WTC11 (cell line): ENCODE results near the gene SQOR. TPM values are rescaled to one million over a fixed set of nuclear protein-coding genes. Genes with fewer than 3 reads are reported as not detected.

Source experiments
- ATAC-seq: fragments of 200-7000 bp; cut with Tn5 transposase; 2 replicates; pipeline ENCODE4 v1.10.0; 2021; ENCODE audit warnings: mild to moderate bottlenecking, moderate library complexity
- CTCF ChIA-PET: fragments of 300-600 bp; sonication (Branson Sonifier 250); formaldehyde crosslinking; loops from one replicate; lab custom pipeline; 2021; ENCODE audit warnings: antibody characterized with exemption; lab: Charles Lee
- POLR2A ChIA-PET: fragments of 350-600 bp; sonication (Branson Sonifier 250); formaldehyde crosslinking; loops from one replicate; lab custom pipeline; 2021; ENCODE audit warnings: antibody characterized with exemption; lab: Charles Lee
- DNase-seq: peaks from one replicate; pipeline ENCODE4 v3.0.0; 2021; ENCODE audit warnings: low spot score
- H3K27ac Mint-ChIP-seq: 2 replicates; pipeline ENCODE4 v1.8.0; 2021; ENCODE audit warnings: mixed read lengths
- H3K27me3 Mint-ChIP-seq: 2 replicates; pipeline ENCODE4 v1.8.0; 2021; ENCODE audit warnings: low read depth, mild to moderate bottlenecking, moderate library complexity, mixed read lengths
- H3K36me3 Mint-ChIP-seq: 2 replicates; pipeline ENCODE4 v1.8.0; 2021; ENCODE audit warnings: mixed read lengths
- H3K4me1 Mint-ChIP-seq: 2 replicates; pipeline ENCODE4 v1.8.0; 2022; ENCODE audit warnings: mixed read lengths
- H3K4me3 Mint-ChIP-seq: 2 replicates; pipeline ENCODE4 v1.8.0; 2021; ENCODE audit warnings: mild to moderate bottlenecking, moderate library complexity, mixed read lengths
- H3K9me3 Mint-ChIP-seq: 2 replicates; pipeline ENCODE4 v1.8.0; 2021; ENCODE audit warnings: mixed read lengths
- ATF1 ChIP-seq: sonication (generic); formaldehyde crosslinking; IDR thresholded peaks from 2 replicates; pipeline ENCODE4 v1.8.1; 2023; ENCODE audit warnings: mild to moderate bottlenecking, moderate library complexity, missing genetic modification reagents
- ATF3 ChIP-seq: sonication (generic); formaldehyde crosslinking; conservative IDR thresholded peaks from 2 replicates; pipeline ENCODE4 v1.8.1; 2022; ENCODE audit warnings: mild to moderate bottlenecking, missing genetic modification reagents
- ATF6 ChIP-seq: sonication (generic); formaldehyde crosslinking; IDR thresholded peaks from 2 replicates; pipeline ENCODE4 v1.8.1; 2023; ENCODE audit warnings: mild to moderate bottlenecking, missing genetic modification reagents
- CDX4 ChIP-seq: fragments of 250-450 bp; sonication (Bioruptor Pico); IDR thresholded peaks from 2 replicates; pipeline ENCODE4 v1.9.0; 2021; ENCODE audit warnings: moderate library complexity, mild to moderate bottlenecking, inconsistent platforms, borderline replicate concordance
- E2F5 ChIP-seq: sonication (generic); formaldehyde crosslinking; IDR thresholded peaks from 2 replicates; pipeline ENCODE4 v1.8.1; 2022; ENCODE audit warnings: mild to moderate bottlenecking, moderate library complexity, missing genetic modification reagents
- ELF4 ChIP-seq: sonication (generic); formaldehyde crosslinking; IDR thresholded peaks from 2 replicates; pipeline ENCODE4 v1.8.1; 2022; ENCODE audit warnings: low read depth, mild to moderate bottlenecking, moderate library complexity, missing genetic modification reagents
- EMX1 ChIP-seq: fragments of 250-450 bp; sonication (Bioruptor Pico); IDR thresholded peaks from 2 replicates; pipeline ENCODE4 v1.8.0; 2021; ENCODE audit warnings: mild to moderate bottlenecking
- ERG ChIP-seq: fragments of 250-450 bp; sonication (Bioruptor Pico); IDR thresholded peaks from 2 replicates; pipeline ENCODE4 v1.8.0; 2021; ENCODE audit warnings: mild to moderate bottlenecking
- JUN ChIP-seq: sonication (generic); formaldehyde crosslinking; IDR thresholded peaks from 2 replicates; pipeline ENCODE4 v1.8.0; 2023; ENCODE audit warnings: mild to moderate bottlenecking, missing genetic modification reagents
- NFE2L1 ChIP-seq: sonication (generic); formaldehyde crosslinking; IDR thresholded peaks from 2 replicates; pipeline ENCODE4 v1.8.1; 2023; ENCODE audit warnings: missing genetic modification reagents
- OVOL2 ChIP-seq: fragments of 250-450 bp; sonication (Bioruptor Pico); IDR thresholded peaks from 2 replicates; pipeline ENCODE4 v1.9.0; 2021; ENCODE audit warnings: mild to moderate bottlenecking, borderline replicate concordance
- SMAD3 ChIP-seq: sonication (generic); formaldehyde crosslinking; IDR thresholded peaks from 2 replicates; pipeline ENCODE4 v1.8.0; 2022; ENCODE audit warnings: missing genetic modification reagents, mild to moderate bottlenecking, borderline replicate concordance
- SMAD4 ChIP-seq: sonication (generic); formaldehyde crosslinking; IDR thresholded peaks from 2 replicates; pipeline ENCODE4 v1.8.0; 2022; ENCODE audit warnings: mild to moderate bottlenecking, missing genetic modification reagents
- SP1 ChIP-seq: sonication (generic); formaldehyde crosslinking; conservative IDR thresholded peaks from 2 replicates; pipeline ENCODE4 v1.8.1; 2022; ENCODE audit warnings: missing genetic modification reagents
- TCF7 ChIP-seq: sonication (generic); formaldehyde crosslinking; IDR thresholded peaks from 2 replicates; pipeline ENCODE4 v1.8.0; 2022; ENCODE audit warnings: mild to moderate bottlenecking, low read depth, missing genetic modification reagents, moderate library complexity
- ZNF263 ChIP-seq: sonication (generic); formaldehyde crosslinking; IDR thresholded peaks from 2 replicates; pipeline ENCODE4 v1.8.1; 2022; ENCODE audit warnings: low read depth, mild to moderate bottlenecking, moderate library complexity, missing genetic modification reagents
- ZNF317 ChIP-seq: sonication (generic); formaldehyde crosslinking; IDR thresholded peaks from 2 replicates; pipeline ENCODE4 v1.8.1; 2023; ENCODE audit warnings: low read depth, mild to moderate bottlenecking, moderate library complexity, missing genetic modification reagents, borderline replicate concordance
- ZNF416 ChIP-seq: fragments of 250-450 bp; sonication (Bioruptor Pico); IDR thresholded peaks from 2 replicates; pipeline ENCODE4 v1.9.0; 2021; ENCODE audit warnings: mild to moderate bottlenecking, inconsistent platforms
- ZNF423 ChIP-seq: fragments of 250-450 bp; sonication (Bioruptor Pico); IDR thresholded peaks from 2 replicates; pipeline ENCODE4 v2.1.2; 2022; ENCODE audit warnings: mild to moderate bottlenecking, moderate library complexity
- total RNA-seq: library from RNA; stranded (reverse); gene quantifications from 3 replicates; pipeline ENCODE4 v1.2.3, GENCODE V29; 2021
- TF ChIP-seq, protein P1 (sequence below): sonication (generic); formaldehyde crosslinking; IDR thresholded peaks from 2 replicates; pipeline ENCODE4 v1.8.1; 2022; ENCODE audit warnings: low read depth, missing genetic modification reagents, borderline replicate concordance
- TF ChIP-seq, protein P2 (sequence below): sonication (generic); formaldehyde crosslinking; IDR thresholded peaks from 2 replicates; pipeline ENCODE4 v1.8.0; 2023; ENCODE audit warnings: missing genetic modification reagents, mild to moderate bottlenecking, borderline replicate concordance
- TF ChIP-seq, protein P3 (sequence below): sonication (generic); formaldehyde crosslinking; IDR thresholded peaks from 2 replicates; pipeline ENCODE4 v1.8.1; 2023; ENCODE audit warnings: mild to moderate bottlenecking, missing genetic modification reagents, moderate library complexity

The SQOR gene
- total RNA-seq, 1 experiment from 2014 or later = 0.72 TPM

DNA sequence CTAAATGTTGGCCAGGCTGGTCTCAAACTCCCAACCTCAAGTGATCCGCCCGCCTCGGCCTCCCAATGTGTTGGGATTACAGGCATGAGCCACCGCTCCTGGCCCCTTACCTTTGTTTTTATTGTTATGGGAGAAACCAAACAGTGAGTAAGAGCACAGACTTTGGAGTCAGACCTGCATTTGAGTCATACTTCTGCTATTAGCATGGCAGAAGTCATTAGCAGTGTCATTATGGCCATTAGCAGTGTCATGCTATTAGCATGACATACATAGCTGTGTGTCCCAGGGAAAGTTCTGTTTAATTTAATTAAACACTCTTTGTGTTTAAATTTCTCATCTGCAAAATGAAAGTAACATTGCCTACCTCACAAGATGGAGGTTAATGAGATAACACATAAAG is 54.8 kb downstream of the SQOR start (continued):
- TF ChIP-seq SP1 (CRISPR knock-in tag) (no peak), CDX4 (CRISPR knock-in tag) (no peak), ERG (CRISPR knock-in tag) (no peak), ATF1 (no peak), NFE2L1 (CRISPR knock-in tag) (no peak), SMAD3 (CRISPR knock-in tag) (no peak), SMAD4 (CRISPR knock-in tag) (no peak), ZNF423 (CRISPR knock-in tag) (no peak), TCF7 (CRISPR knock-in tag) (no peak), ZNF416 (CRISPR knock-in tag) (no peak)
- TF ChIP-seq, protein P1, sequence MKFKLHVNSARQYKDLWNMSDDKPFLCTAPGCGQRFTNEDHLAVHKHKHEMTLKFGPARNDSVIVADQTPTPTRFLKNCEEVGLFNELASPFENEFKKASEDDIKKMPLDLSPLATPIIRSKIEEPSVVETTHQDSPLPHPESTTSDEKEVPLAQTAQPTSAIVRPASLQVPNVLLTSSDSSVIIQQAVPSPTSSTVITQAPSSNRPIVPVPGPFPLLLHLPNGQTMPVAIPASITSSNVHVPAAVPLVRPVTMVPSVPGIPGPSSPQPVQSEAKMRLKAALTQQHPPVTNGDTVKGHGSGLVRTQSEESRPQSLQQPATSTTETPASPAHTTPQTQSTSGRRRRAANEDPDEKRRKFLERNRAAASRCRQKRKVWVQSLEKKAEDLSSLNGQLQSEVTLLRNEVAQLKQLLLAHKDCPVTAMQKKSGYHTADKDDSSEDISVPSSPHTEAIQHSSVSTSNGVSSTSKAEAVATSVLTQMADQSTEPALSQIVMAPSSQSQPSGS (CRISPR knock-in tag) = no peak
- TF ChIP-seq, protein P2, sequence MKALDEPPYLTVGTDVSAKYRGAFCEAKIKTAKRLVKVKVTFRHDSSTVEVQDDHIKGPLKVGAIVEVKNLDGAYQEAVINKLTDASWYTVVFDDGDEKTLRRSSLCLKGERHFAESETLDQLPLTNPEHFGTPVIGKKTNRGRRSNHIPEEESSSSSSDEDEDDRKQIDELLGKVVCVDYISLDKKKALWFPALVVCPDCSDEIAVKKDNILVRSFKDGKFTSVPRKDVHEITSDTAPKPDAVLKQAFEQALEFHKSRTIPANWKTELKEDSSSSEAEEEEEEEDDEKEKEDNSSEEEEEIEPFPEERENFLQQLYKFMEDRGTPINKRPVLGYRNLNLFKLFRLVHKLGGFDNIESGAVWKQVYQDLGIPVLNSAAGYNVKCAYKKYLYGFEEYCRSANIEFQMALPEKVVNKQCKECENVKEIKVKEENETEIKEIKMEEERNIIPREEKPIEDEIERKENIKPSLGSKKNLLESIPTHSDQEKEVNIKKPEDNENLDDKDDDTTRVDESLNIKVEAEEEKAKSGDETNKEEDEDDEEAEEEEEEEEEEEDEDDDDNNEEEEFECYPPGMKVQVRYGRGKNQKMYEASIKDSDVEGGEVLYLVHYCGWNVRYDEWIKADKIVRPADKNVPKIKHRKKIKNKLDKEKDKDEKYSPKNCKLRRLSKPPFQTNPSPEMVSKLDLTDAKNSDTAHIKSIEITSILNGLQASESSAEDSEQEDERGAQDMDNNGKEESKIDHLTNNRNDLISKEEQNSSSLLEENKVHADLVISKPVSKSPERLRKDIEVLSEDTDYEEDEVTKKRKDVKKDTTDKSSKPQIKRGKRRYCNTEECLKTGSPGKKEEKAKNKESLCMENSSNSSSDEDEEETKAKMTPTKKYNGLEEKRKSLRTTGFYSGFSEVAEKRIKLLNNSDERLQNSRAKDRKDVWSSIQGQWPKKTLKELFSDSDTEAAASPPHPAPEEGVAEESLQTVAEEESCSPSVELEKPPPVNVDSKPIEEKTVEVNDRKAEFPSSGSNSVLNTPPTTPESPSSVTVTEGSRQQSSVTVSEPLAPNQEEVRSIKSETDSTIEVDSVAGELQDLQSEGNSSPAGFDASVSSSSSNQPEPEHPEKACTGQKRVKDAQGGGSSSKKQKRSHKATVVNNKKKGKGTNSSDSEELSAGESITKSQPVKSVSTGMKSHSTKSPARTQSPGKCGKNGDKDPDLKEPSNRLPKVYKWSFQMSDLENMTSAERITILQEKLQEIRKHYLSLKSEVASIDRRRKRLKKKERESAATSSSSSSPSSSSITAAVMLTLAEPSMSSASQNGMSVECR (CRISPR knock-in tag) = no peak

DNA sequence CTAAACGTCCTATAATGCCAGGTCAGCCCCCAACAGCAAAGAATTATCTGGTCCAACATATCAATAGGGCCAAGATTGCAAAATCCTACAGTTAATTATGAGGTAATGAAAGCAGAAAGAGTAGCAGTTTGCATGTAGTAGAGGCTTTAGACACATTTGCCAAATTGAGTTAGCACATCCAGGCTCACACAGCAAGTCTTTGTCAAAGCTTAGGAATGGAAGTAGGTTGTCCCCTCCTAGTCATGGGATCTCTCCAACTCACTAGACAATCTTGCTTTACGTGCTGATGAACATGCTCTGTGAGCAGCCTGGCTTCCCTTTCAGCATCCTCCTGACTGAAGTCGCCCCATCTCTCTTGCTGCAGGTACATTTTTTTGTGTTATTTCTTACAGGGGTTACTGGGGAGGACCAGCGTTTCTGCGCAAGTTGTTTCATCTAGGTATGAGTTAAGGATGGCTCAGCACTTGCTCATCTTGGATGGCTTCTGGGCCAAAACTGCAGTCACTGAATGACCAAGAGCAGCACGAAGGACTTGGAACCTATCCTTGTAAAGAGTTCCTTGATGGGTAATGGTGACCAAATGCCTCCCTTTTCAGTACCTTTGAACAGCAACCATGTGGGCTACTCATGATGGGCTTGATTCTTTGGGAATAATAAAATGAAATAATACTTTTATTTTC is 55.9 kb downstream of the SQOR start:
- Mint-ChIP-seq H3K4me1 (no peaks in the 10 kb centered on the region), H3K27me3 (peaks cover 3% of the 10 kb centered on the region), H3K4me3 (no peak overlapping the region), H3K27ac (no peak overlapping the region), H3K9me3 (no peaks in the 10 kb centered on the region), H3K36me3 (no peaks in the 10 kb centered on the region)
- ChIA-PET CTCF (no interaction called here), POLR2A (no interaction called here)
- DNase-seq (no peak), ATAC-seq (no peak)
- TF ChIP-seq, protein P1 (CRISPR knock-in tag) = no peak
- TF ChIP-seq ATF3 (CRISPR knock-in tag) (no peak), ELF4 (CRISPR knock-in tag) (no peak), ATF6 (CRISPR knock-in tag) (no peak), ATF1 (no peak), ZNF317 (no peak), ZNF263 (CRISPR knock-in tag) (no peak), EMX1 (CRISPR knock-in tag) (no peak), JUN (no peak), SMAD4 (CRISPR knock-in tag) (no peak), E2F5 (CRISPR knock-in tag) (no peak), OVOL2 (CRISPR knock-in tag) (no peak)
- TF ChIP-seq, protein P3, sequence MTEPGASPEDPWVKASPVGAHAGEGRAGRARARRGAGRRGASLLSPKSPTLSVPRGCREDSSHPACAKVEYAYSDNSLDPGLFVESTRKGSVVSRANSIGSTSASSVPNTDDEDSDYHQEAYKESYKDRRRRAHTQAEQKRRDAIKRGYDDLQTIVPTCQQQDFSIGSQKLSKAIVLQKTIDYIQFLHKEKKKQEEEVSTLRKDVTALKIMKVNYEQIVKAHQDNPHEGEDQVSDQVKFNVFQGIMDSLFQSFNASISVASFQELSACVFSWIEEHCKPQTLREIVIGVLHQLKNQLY (CRISPR knock-in tag) = no peak
